H7 (cell line): Measurements from ENCODE around the gene HSFX3. TPM values are rescaled to one million over a fixed set of nuclear protein-coding genes. Genes with fewer than 3 reads are reported as not detected.
"Not testable (repeated sequence)": the region's sequence is repeated elsewhere in the genome, so short reads cannot be mapped to it uniquely, and the experiment has no call there.

ENCODE experiments used
- DNase-seq: peaks from one replicate; pipeline ENCODE4 v3.0.0; 2012
- H3K27me3 ChIP-seq: 2 replicates; pipeline ENCODE4 v1.6.0; 2011; ENCODE audit warnings: mild to moderate bottlenecking, low read length; ENCODE audit not compliant: control insufficient read depth, insufficient read depth
- H3K36me3 ChIP-seq: replicated peaks from 2 replicates; pipeline ENCODE4 v1.5.1; 2011; ENCODE audit warnings: low read length; ENCODE audit not compliant: control insufficient read depth, insufficient read depth
- H3K4me3 ChIP-seq: 2 replicates; pipeline ENCODE4 v1.5.1; 2011; ENCODE audit warnings: low read depth, mild to moderate bottlenecking, control low read depth, low read length, moderate library complexity; ENCODE audit not compliant: insufficient read depth
- total RNA-seq: library from RNA; depleted of rRNA; stranded (reverse); fragments of >200 nt; shearing (Covaris generic); gene quantifications from 2 replicates; pipeline ENCODE4 v1.2.3, GENCODE V29; 2014

HSFX3 gene
- total RNA-seq, 1 experiment from 2014 or later, result not detected

DNA sequence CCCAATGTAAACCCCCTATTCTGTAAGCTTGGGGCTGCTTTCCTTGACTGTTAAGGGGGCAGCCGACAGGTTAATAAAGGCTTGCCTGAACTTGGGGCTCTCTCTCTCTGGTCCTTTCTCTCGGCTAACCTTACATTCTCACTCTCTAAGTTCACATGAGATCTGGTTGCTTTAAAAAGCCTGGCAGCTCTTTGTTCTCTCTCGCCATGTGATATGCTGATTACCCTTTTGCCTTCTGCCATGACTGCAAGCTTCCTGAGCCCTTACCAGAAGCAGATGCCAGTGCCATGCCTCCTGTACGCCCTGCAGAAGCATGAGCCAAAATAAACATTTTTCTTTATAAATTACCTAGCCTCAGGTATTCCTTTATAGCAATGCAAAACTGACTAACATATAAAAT, 5.5 kb upstream of the HSFX3 start:
- H3K36me3 ChIP-seq, H3K4me3 ChIP-seq, H3K27me3 ChIP-seq, DNase-seq: not testable (repeated sequence)

DNA sequence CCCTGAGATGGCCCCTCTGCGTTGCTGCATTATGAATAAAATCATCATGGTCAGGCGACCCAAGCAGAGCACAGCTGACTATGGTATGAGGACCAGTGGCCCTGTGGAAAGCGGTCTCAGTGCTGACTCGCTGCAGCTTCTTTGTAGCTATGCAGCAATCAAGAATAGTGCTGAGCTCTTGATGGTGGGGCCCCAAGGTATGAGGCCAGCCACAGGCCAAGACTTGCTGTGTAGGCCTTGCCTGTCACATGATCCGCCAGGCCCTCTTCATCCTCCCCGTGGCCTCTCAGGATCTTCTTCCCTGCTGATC, 2.2 kb upstream of the HSFX3 start:
- H3K27me3 ChIP-seq, DNase-seq, H3K4me3 ChIP-seq, H3K36me3 ChIP-seq: not testable (repeated sequence)

DNA sequence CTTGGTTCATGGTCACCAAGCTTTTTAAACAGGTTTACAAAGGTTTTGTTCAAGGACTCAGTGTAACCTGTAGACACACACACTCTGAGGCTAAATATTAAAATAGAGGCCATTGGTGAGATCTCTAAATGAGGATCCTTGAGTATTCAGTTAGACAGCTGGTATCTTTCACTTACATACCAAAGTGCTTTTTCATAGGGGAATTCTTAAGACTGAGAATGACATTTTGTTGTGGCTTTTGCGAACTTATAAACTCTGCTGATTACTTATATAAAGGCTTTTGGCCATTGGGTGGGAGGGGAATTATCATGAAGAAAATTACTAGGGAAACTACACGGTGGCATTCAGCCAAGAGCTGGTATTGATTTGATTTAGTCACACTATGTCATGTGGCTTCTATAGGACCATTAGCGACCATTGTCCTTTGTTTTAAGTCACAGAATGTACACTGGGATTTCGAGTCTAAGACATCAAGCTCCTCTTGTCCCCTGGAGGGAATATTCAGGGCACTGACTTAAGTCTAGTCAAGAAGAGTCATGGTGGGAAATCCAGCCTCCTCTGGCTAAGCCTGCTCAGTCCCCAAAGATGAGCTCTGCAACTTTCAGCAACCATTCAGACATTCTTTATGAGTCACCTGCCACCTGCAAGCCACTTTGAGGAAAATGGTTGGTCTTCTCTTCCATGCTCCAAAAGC, 1.7 kb upstream of the HSFX3 start:
- not testable (repeated sequence) for H3K27me3 ChIP-seq, DNase-seq, H3K36me3 ChIP-seq, H3K4me3 ChIP-seq

GRCh38 chrX:149550454-149550853, 730 bp upstream of the HSFX3 start:
- H3K27me3 ChIP-seq, DNase-seq, H3K4me3 ChIP-seq, H3K36me3 ChIP-seq: not testable (repeated sequence)

DNA sequence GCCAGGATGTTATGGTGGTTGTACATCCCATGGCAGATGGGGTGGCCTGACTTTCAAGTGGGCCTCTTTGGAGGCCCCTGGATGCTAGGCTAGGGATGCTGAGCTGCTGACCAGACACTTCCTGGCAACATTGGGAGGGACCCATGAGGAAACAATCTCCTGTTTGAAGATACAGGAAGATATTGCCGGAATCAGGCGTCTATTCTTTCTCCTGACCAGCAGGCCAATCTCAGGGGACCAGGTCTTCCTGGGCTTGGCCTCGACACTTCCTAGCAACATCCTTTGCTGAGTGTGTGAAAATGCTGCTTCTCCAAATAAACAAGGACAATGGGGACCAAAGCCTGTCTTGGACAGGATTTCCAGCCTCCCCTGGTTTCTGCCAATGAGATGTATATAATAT, 1.9 kb downstream of the HSFX3 start:
- not testable (repeated sequence) for DNase-seq, H3K27me3 ChIP-seq, H3K4me3 ChIP-seq, H3K36me3 ChIP-seq

- not testable (repeated sequence) for H3K4me3 ChIP-seq
These were observed 2.8 kb downstream of the HSFX3 start for GRCh38 chrX:149546962-149547361.

GRCh38 chrX:149545545-149546543, 3.9 kb downstream of the HSFX3 start:
- H3K36me3 ChIP-seq, DNase-seq, H3K27me3 ChIP-seq, H3K4me3 ChIP-seq: not testable (repeated sequence)

More at GRCh38 chrX:149546962-149547361, 2.8 kb downstream of the HSFX3 start:
- not testable (repeated sequence) for H3K27me3 ChIP-seq, DNase-seq, H3K36me3 ChIP-seq

- Histone ChIP-seq H3K36me3 (no peaks in the 10 kb centered on the region), H3K27me3 (peaks cover 8% of the 10 kb centered on the region), H3K4me3 (peak overlapping the region; percentile 68)
- DNase-seq, result no peak
These were observed 8.1 kb downstream of the HSFX3 start for GRCh38 chrX:149541521-149542047.

- Histone ChIP-seq H3K4me3 (peak within 1 kb of the TSS; percentile 68), H3K27me3 (peaks cover 8% of the 10 kb centered on the region), H3K36me3 (no peaks in the 10 kb centered on the region)
- DNase-seq, result peak; percentile 44
These were observed 8.9 kb downstream of the HSFX3 start, which contains the start of gene EOLA1 for GRCh38 chrX:149540621-149541520. Gene EOLA1, plus strand, starts transcription at chrX:149541012. Its CDS starts 4,619 bp downstream, at chrX:149545631.

GRCh38 chrX:149540131-149540620, 9.5 kb downstream of the HSFX3 start:
- no peaks in the 10 kb centered on the region for H3K36me3 ChIP-seq
- H3K4me3 ChIP-seq, result peak overlapping the region; percentile 68
- H3K27me3 ChIP-seq, result peaks cover 8% of the 10 kb centered on the region
- DNase-seq, result peak; percentile 93

DNA sequence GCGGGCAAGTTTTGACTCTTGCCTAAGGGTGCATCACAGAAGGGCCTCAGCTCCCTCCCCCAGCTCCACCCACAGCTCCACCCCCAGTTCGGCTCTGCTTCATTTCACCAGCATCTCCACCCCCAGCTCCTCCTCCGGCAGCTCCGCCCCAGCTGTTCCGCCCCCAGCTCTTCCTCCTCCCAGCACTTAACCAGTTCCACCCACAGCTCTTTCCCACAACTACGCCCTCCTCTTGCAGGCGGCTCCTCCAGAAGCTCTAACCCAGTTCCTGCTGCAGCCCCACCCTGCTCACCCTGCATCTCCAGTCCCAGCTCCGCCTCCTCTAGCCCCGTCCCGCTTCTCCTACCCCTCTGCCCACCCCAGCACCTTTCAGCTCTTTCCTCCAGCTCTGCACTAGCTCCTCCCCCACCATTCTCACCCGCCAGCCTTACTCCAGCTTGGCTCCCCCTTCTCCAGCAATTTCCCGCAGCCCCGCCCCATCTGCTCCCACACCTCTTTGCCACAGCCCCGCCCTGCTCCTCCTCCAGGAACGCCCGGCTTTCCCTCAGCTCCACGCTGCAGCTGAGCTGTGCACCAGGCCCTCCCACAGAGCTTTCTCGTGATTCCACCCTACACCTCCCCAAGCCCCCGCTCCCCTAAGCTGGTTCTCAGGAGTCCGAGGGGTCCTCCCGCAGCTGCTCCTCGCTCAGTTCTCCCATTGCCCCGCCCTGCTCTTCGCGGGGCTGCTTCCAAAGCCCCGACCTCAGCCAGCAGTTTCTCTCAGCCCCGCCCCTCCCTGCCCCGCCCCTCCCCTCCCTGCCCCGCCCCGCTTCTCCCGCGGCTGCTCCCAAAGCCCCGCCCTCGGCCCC, 10.2 kb downstream of the HSFX3 start:
- H3K27me3 ChIP-seq, result peaks cover 8% of the 10 kb centered on the region

DNA sequence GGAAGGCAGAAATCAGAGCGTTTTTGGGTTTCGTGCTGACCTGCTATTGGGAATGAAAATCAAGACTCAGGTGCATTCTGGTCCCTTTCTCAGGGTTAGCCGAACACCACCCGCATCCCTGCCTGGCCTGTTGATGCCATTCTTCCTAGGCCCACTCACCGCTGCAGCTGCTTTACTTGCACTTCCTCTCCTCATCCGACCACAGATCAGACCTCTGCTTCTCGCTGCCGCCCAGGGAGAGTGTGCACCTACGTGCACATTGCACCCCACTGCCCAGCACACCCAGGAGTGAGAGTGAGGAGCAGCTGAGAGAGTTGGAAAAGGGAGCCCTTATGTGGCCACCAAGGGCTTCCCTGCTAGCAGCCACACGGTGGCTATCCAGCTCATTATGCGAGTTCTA, 12.2 kb downstream of the HSFX3 start:
- not testable (repeated sequence) for H3K27me3 ChIP-seq, H3K36me3 ChIP-seq, DNase-seq, H3K4me3 ChIP-seq

More for the DNA sequence above, 10.2 kb downstream of the HSFX3 start:
- Histone ChIP-seq H3K36me3 (no peaks in the 10 kb centered on the region), H3K4me3 (peak overlapping the region; percentile 67)
- DNase-seq, result peak; percentile 82

DNA sequence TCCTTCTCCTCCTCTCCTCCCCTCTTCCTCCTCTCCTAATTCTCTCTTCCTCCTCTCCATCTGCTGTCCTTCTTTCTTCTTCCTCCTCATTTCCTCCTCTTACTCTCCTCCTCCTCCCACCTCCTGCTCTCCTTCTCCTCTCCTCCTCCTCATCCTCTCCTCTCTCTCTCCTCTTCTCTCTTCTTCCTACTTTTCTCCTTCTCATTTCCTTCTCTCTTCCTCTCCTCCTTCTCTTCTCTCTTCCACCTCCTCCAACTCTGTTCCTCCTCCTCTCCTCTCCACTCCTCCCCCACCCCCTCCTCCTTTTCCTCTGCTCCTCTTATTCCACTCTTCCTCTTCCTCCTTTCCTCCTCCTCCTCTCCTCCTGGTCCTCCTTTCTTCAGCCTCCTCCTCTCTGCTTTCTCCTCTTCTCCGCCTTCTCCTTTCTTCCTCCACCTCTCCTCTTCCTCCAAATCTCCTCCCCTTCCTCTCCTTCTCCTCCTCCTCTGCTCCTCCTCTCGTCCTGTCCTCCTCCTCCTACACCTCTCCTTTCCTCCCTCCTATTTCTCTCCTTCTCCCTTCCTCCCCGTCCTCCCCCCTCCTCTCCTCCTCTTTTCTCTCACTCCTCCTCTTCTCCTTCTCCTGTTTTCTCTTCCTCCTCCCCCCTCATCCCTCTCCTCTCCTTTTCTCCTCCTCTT, 14.7 kb downstream of the HSFX3 start:
- not testable (repeated sequence) for DNase-seq, H3K36me3 ChIP-seq, H3K27me3 ChIP-seq, H3K4me3 ChIP-seq
